Neural cell (in vitro differentiated cells): ENCODE data around the gene APEX1. TPM values are rescaled to one million over a fixed set of nuclear protein-coding genes. Genes with fewer than 3 reads are reported as not detected.

Source experiments
- H2AFZ ChIP-seq: fragments of 200-600, 300-800 bp; sonication (generic), shearing (Covaris generic); 2 replicates; pipeline ENCODE4 v1.6.0; 2014; ENCODE audit warnings: low read depth, mild to moderate bottlenecking, antibody characterized with exemption, low read length, moderate library complexity
- H3F3A ChIP-seq: fragments of 200-600 bp; shearing (Covaris generic); 2 replicates; pipeline ENCODE4 v1.6.1; 2016; ENCODE audit warnings: mild to moderate bottlenecking, moderate library complexity, mixed read lengths, antibody characterized with exemption, low read length; ENCODE audit not compliant: insufficient read depth, poor library complexity, severe bottlenecking
- H3K27ac ChIP-seq: fragments of 200-600, 300-800 bp; sonication (generic), shearing (Covaris generic); 2 replicates; pipeline ENCODE4 v1.5.1; 2014; ENCODE audit warnings: mild to moderate bottlenecking, low read length, moderate library complexity
- H3K27me3 ChIP-seq: fragments of 300-800, 200-600 bp; sonication (generic), shearing (Covaris generic); 2 replicates; pipeline ENCODE4 v1.6.0; 2014; ENCODE audit warnings: mild to moderate bottlenecking, low read depth, low read length, moderate library complexity; ENCODE audit not compliant: insufficient read depth
- H3K36me3 ChIP-seq: fragments of 300-800, 200-600 bp; sonication (generic), shearing (Covaris generic); 2 replicates; pipeline ENCODE4 v1.5.1; 2014; ENCODE audit warnings: mild to moderate bottlenecking, antibody characterized with exemption, low read length, moderate library complexity; ENCODE audit not compliant: insufficient read depth
- H3K4me2 ChIP-seq: fragments of 300-800, 200-600 bp; sonication (generic), shearing (Covaris generic); 2 replicates; pipeline ENCODE4 v1.6.0; 2014; ENCODE audit warnings: mild to moderate bottlenecking, low read length
- H3K4me3 ChIP-seq: fragments of 300-800, 200-600 bp; sonication (generic), shearing (Covaris generic); 2 replicates; pipeline ENCODE4 v1.5.1; 2014; ENCODE audit warnings: mild to moderate bottlenecking, low read length, moderate library complexity
- H3K79me2 ChIP-seq: fragments of 200-600 bp; shearing (Covaris generic); replicated peaks from 2 replicates; pipeline ENCODE4 v1.6.0; 2014; ENCODE audit warnings: mild to moderate bottlenecking, low read length, moderate library complexity; ENCODE audit not compliant: insufficient read depth
- H3K9ac ChIP-seq: fragments of 300-800, 200-600 bp; sonication (generic), shearing (Covaris generic); 2 replicates; pipeline ENCODE4 v1.6.1; 2016; ENCODE audit warnings: mild to moderate bottlenecking, low read length, mixed read lengths
- H3K9me2 ChIP-seq: fragments of 200-600 bp; shearing (Covaris generic); 2 replicates; pipeline ENCODE4 v1.6.1; 2016; ENCODE audit warnings: mild to moderate bottlenecking, low read length, mixed read lengths; ENCODE audit not compliant: insufficient read depth
- H3K9me3 ChIP-seq: fragments of 200-600, 300-800 bp; sonication (generic), shearing (Covaris generic); 2 replicates; pipeline ENCODE4 v1.6.1; 2016; ENCODE audit warnings: mild to moderate bottlenecking, mixed run types, low read length, moderate library complexity, mixed read lengths
- H4K20me1 ChIP-seq: fragments of 200-600 bp; shearing (Covaris generic); 2 replicates; pipeline ENCODE4 v1.6.1; 2016; ENCODE audit warnings: mild to moderate bottlenecking, mixed run types; ENCODE audit not compliant: insufficient read depth
- EP300 ChIP-seq: fragments of 450-650 bp; conservative IDR thresholded peaks from 2 replicates; pipeline ENCODE4 v1.6.1; 2014; ENCODE audit warnings: antibody characterized with exemption, mild to moderate bottlenecking, moderate library complexity; ENCODE audit not compliant: poor library complexity, severe bottlenecking
- EZH2 ChIP-seq: fragments of 200-600, 300-800 bp; shearing (Covaris generic), sonication (generic); IDR thresholded peaks from 2 replicates; pipeline ENCODE4 v1.6.1; 2014; ENCODE audit warnings: antibody characterized with exemption, low read length, borderline replicate concordance, mild to moderate bottlenecking; ENCODE audit not compliant: insufficient read depth, poor library complexity, severe bottlenecking
- MXI1 ChIP-seq: fragments of 450-650 bp; conservative IDR thresholded peaks from 2 replicates; pipeline ENCODE4 v1.6.1; 2014; ENCODE audit warnings: antibody characterized with exemption, mild to moderate bottlenecking; ENCODE audit not compliant: poor library complexity, severe bottlenecking
- POLR2AphosphoS5 ChIP-seq: IDR thresholded peaks from 2 replicates; pipeline ENCODE4 v1.6.1; 2012
- RAD21 ChIP-seq: fragments of 450-650 bp; conservative IDR thresholded peaks from 2 replicates; pipeline ENCODE4 v1.6.1; 2014; ENCODE audit warnings: antibody characterized with exemption, mild to moderate bottlenecking, moderate library complexity
- REST ChIP-seq: IDR thresholded peaks from 2 replicates; pipeline ENCODE4 v1.6.1; 2012; ENCODE audit warnings: borderline replicate concordance
- SMC3 ChIP-seq: fragments of 450-650 bp; conservative IDR thresholded peaks from 2 replicates; pipeline ENCODE4 v1.6.1; 2014; ENCODE audit warnings: antibody characterized with exemption, mild to moderate bottlenecking, moderate library complexity; ENCODE audit not compliant: poor library complexity
- TAF1 ChIP-seq: IDR thresholded peaks from 2 replicates; pipeline ENCODE4 v1.6.1; 2012; ENCODE audit warnings: low read depth
- polyA plus RNA-seq: library from polyadenylated mRNA; depleted of rRNA; stranded (reverse); fragments of >200 nt; gene quantifications from 2 replicates; pipeline ENCODE4 v1.2.3, GENCODE V29; 2014
- TF ChIP-seq, protein P1 (sequence below): fragments of 450-650 bp; IDR thresholded peaks from 2 replicates; pipeline ENCODE4 v1.5.1; 2014; ENCODE audit warnings: antibody characterized with exemption, mild to moderate bottlenecking, moderate library complexity; ENCODE audit not compliant: poor library complexity, severe bottlenecking

APEX1 gene
- polyA plus RNA-seq, 1 donor from 2014 or later, result 44.5 TPM

- H3K36me3 ChIP-seq, result no peaks in the 10 kb centered on the region
- H3K4me3 ChIP-seq, result no peak overlapping the region
- no peaks in the 10 kb centered on the region for H3K9me2 ChIP-seq
- no peaks in the 10 kb centered on the region for H4K20me1 ChIP-seq
- no peak for TF ChIP-seq RAD21
- no peak for TF ChIP-seq MXI1
- TF ChIP-seq EP300, result no peak
- no peak for TF ChIP-seq POLR2AphosphoS5
- TF ChIP-seq EZH2, result no peak
- TF ChIP-seq SMC3, result no peak
- TF ChIP-seq TAF1, result no peak
- no peak for TF ChIP-seq REST
- TF ChIP-seq, protein P1, sequence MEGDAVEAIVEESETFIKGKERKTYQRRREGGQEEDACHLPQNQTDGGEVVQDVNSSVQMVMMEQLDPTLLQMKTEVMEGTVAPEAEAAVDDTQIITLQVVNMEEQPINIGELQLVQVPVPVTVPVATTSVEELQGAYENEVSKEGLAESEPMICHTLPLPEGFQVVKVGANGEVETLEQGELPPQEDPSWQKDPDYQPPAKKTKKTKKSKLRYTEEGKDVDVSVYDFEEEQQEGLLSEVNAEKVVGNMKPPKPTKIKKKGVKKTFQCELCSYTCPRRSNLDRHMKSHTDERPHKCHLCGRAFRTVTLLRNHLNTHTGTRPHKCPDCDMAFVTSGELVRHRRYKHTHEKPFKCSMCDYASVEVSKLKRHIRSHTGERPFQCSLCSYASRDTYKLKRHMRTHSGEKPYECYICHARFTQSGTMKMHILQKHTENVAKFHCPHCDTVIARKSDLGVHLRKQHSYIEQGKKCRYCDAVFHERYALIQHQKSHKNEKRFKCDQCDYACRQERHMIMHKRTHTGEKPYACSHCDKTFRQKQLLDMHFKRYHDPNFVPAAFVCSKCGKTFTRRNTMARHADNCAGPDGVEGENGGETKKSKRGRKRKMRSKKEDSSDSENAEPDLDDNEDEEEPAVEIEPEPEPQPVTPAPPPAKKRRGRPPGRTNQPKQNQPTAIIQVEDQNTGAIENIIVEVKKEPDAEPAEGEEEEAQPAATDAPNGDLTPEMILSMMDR, result no peak
- H3K27me3 ChIP-seq, result no peaks in the 10 kb centered on the region
- H3F3A ChIP-seq, result no peaks in the 10 kb centered on the region
- no peak overlapping the region for H3K9ac ChIP-seq
- no peaks in the 10 kb centered on the region for H3K79me2 ChIP-seq
- H3K4me2 ChIP-seq, result no peak overlapping the region
- H2AFZ ChIP-seq, result no peak overlapping the region
- H3K27ac ChIP-seq, result no peak overlapping the region
- no peaks in the 10 kb centered on the region for H3K9me3 ChIP-seq
Measured at GRCh38 chr14:20494935-20495766, 40.1 kb downstream of the APEX1 start.

DNA sequence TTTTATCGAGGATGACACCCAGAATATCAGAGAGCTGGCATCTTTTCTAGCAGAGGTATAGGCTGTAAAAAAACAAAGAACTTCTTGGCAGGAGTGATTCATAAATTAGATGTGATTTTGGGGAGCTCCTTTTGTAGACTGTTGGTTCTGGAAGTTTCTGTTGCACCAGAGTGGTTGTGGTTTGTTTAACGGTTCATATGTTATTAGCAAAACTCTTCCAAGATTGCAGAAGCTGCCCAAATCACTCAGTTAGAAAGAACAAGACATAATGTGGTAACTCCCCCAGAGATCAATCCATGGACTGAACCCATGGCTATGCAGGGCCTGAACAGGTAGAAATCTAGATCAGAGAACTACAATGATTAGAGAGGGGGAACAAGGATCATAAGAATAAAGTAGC is 43.6 kb downstream of the APEX1 start:
- Histone ChIP-seq H3K9ac (no peak overlapping the region), H2AFZ (no peak overlapping the region), H3K4me2 (no peak overlapping the region)

More for the DNA sequence above, 43.6 kb downstream of the APEX1 start:
- Histone ChIP-seq H3F3A (no peaks in the 10 kb centered on the region), H4K20me1 (no peaks in the 10 kb centered on the region), H3K36me3 (no peaks in the 10 kb centered on the region), H3K27me3 (no peaks in the 10 kb centered on the region), H3K9me3 (no peaks in the 10 kb centered on the region), H3K9me2 (no peaks in the 10 kb centered on the region), H3K27ac (no peak overlapping the region), H3K79me2 (no peaks in the 10 kb centered on the region), H3K4me3 (no peak overlapping the region)
- TF ChIP-seq RAD21, result no peak
- TF ChIP-seq EZH2, result no peak
- no peak for TF ChIP-seq TAF1
